Activated T-helper 1 cell treated with anti-CD3 and anti-CD28 coated beads, Interleukin-12 subunit alpha, Interleukin-12 subunit beta, Interleukin-2, Interleukin-4 antibody, amounts not matched to agents 30 ng/mL and 10 ng/mL and 1 ng/mL, durations not matched to agents 14 hours and 24 hours and 36 hours (primary cell): Measurements from ENCODE around the gene LYL1. TPM values are rescaled to one million over a fixed set of nuclear protein-coding genes. Genes with fewer than 3 reads are reported as not detected.
"Not testable (repeated sequence)": the region's sequence is repeated elsewhere in the genome, so short reads cannot be mapped to it uniquely, and the experiment has no call there.

Source experiments
- DNase-seq: peaks from one replicate; pipeline ENCODE4 v3.0.0; 2021; ENCODE audit warnings: low spot score
- H3K27ac Mint-ChIP-seq: one replicate; pipeline ENCODE4 v1.8.0; 2021; ENCODE audit warnings: mild to moderate bottlenecking, mixed read lengths
- H3K27me3 Mint-ChIP-seq: one replicate; pipeline ENCODE4 v1.8.0; 2022; ENCODE audit warnings: mild to moderate bottlenecking, moderate library complexity, mixed read lengths; ENCODE audit not compliant: insufficient read depth
- H3K36me3 Mint-ChIP-seq: one replicate; pipeline ENCODE4 v1.8.0; 2021; ENCODE audit warnings: low read depth, mixed read lengths
- H3K4me1 Mint-ChIP-seq: one replicate; pipeline ENCODE4 v1.8.0; 2021; ENCODE audit warnings: low read depth, mixed read lengths
- H3K4me3 Mint-ChIP-seq: one replicate; pipeline ENCODE4 v1.8.0; 2021; ENCODE audit warnings: mild to moderate bottlenecking, moderate library complexity, mixed read lengths
- H3K9me3 Mint-ChIP-seq: one replicate; pipeline ENCODE4 v1.8.0; 2021; ENCODE audit warnings: mixed read lengths
- intact Hi-C: fragments of 100-400 bp; cut with micrococcal nuclease; formaldehyde crosslinking; loops from one replicate; pipeline ENCODE4 v1.15.1; 2024
- total RNA-seq: library from RNA; stranded (reverse); gene quantifications from 2 replicates; pipeline ENCODE4 v1.2.3, GENCODE V29; 2022

The LYL1 gene
- 2.4 and 2.5 TPM in 2 replicates for total RNA-seq

- DNase-seq, result no peak
- H3K27ac Mint-ChIP-seq, result peak within 1 kb of the TSS; percentile 63
- peaks cover 7% of the 10 kb centered on the region for H3K27me3 Mint-ChIP-seq
- intact Hi-C loops, result no loop called here
- H3K4me3 Mint-ChIP-seq, result peak within 1 kb of the TSS; percentile 67
- peaks cover 17% of the 10 kb centered on the region for H3K4me1 Mint-ChIP-seq
- no peaks in the 10 kb centered on the region for H3K9me3 Mint-ChIP-seq
- H3K36me3 Mint-ChIP-seq, result peaks cover 12% of the 10 kb centered on the region
Observed at GRCh38 chr19:13102666-13103580, at the start of gene LYL1. TSS of gene LYL1 (minus strand) at chr19:13102858. CDS start at chr19:13101171, 1,687 bp downstream.

DNA sequence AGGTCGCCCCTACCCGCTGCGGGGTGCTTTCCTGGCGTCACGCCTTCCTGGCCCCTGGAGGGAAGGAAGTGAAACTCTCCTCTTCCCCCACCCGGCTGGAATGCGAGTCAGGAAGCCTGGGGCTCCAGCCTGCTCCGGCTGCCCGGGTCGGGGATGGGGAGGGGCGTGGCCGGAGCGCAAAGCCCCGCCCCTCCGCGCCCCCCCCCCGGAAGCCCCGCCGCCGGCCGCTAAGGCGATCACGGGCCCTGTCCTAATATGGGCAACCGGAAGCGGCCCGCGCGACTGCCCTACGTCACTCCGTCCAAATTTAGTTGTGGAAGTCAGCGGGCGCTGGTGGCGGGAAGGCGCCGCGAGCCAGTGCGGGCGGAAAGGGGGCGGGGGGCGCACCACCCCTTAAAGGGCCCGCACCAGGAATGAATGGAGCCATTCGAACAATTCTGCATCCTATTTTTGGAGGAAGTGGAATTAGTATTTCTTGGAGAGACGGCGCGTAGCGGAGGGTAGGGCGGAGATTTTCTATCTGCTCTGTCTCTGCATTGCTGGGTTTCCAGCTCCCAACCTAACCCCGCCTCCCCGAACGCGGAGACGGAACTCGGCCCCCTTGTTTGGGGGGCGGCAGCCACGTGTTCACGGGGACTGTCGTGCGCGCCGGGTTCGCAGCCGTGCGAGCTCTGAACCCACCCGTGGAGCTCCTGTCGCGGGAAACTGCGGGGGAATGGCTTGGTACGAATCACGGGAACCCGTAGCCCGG lies 49.1 kb upstream of the LYL1 start:
- Mint-ChIP-seq H3K27me3 (peaks cover 2% of the 10 kb centered on the region), H3K9me3 (no peaks in the 10 kb centered on the region), H3K4me1 (peaks cover 38% of the 10 kb centered on the region), H3K4me3 (peak overlapping the region; percentile 95), H3K27ac (peak overlapping the region; percentile 99), H3K36me3 (peaks cover 24% of the 10 kb centered on the region)
- intact Hi-C loops, result loop anchor here (1.0 to 10.0 kb wide), 8 partner anchors 15 to 1373 kb away; partner anchors contain the start of genes JUNB, RAD23A, RFX1 and TECR
- peak; percentile 96 for DNase-seq

GRCh38 chr19:13150931-13151604 lies 48.4 kb upstream of the LYL1 start:
- intact Hi-C loops, result loop anchor here (1.0 to 10.0 kb wide), 6 partner anchors 19 to 1374 kb away; partner anchors contain the start of genes RAD23A, RFX1 and TECR
- DNase-seq, result no peak
- peaks cover 32% of the 10 kb centered on the region for H3K4me1 Mint-ChIP-seq
- H3K9me3 Mint-ChIP-seq, result no peaks in the 10 kb centered on the region
- peak overlapping the region; percentile 94 for H3K27ac Mint-ChIP-seq
- peak overlapping the region; percentile 95 for H3K4me3 Mint-ChIP-seq
- H3K36me3 Mint-ChIP-seq, result peaks cover 24% of the 10 kb centered on the region
- H3K27me3 Mint-ChIP-seq, result peaks cover 2% of the 10 kb centered on the region

DNA sequence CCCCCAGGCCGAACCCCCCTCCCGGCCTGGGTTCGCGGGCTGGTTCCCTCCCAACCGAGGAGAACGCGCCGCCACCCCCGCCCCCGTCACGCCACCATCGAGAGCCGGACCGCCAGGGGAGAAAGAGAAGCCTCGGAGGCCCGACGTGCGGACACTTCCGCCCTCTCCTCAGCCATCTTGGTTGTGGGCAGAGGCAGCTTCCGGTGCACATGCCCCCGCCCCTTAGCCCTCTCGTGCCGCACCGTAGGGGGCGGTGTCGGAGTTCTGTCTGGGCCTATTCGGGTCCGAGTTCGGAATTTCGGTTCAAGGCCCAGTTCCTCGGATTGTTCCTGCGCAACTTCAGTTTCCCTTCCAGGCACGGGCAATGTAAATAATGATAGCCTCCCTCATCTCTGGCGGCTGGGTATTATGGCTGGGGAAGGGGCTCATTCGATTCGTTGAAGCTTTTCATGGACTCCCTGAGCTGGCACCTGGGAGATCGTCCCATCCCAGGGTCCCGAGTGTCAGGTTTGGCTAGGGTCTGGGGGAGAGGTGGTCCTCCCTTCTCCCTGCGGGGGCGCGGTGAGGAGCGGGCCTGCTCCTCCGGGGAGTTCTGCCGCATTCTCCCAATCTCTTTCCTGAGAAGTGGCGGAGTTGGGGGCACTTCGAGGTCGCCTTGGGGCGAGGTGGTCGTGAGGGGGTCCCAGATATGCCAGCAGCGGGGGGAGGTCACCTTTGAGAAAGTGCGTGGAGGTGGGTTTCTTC lies 47.7 kb upstream of the LYL1 start, which contains the start of the genes IER2 and STX10:
TSS of gene IER2 (plus strand) at position 225 of the 744 bp plus-strand sequence. CDS start 2,776 bp downstream, outside the sequence.
TSS of gene STX10 (minus strand) at position 189 of the 744 bp plus-strand sequence. CDS start 202 bp downstream, outside the sequence.
- peaks cover 24% of the 10 kb centered on the region for H3K36me3 Mint-ChIP-seq
- peak within 1 kb of the TSS; percentile 95 for H3K4me3 Mint-ChIP-seq
- H3K9me3 Mint-ChIP-seq, result no peaks in the 10 kb centered on the region
- H3K27ac Mint-ChIP-seq, result peak within 1 kb of the TSS; percentile 94
- DNase-seq, result peak; percentile 92
- intact Hi-C loops, result loop anchor here (1.0 to 10.0 kb wide), 6 partner anchors 18 to 1374 kb away; partner anchors contain the start of genes RAD23A, RFX1 and TECR
- H3K27me3 Mint-ChIP-seq, result peaks cover 2% of the 10 kb centered on the region
- peaks cover 29% of the 10 kb centered on the region for H3K4me1 Mint-ChIP-seq

DNA sequence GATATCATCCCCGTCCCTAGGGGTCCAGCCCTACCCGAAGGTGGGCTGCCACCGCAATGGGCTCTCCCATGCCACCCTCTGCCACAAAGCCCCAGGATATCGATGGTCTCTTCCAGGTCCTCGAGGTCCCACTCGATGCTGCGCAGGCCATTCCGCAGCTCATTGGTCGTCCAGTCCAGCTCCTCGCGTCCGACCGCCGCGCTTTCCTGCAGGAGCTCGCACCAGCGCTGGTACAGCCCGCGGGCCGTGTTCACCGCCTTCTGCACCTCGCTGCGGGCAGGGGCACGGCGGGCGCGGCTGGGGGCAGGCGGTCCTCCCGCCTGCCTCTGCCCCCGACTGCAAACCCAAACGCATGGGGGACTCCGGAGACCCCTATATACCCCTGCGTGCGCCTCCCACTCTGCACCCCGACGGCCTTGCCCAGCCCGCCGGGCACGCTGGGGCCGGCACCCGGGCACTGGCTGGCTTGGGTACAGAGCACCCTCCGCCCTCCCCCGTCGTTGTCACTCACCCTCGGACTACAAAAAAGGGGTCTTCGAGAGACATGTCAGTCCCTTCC lies 47.0 kb upstream of the LYL1 start:
- intact Hi-C loops, result loop anchor here (1.0 to 10.0 kb wide), 6 partner anchors 17 to 1375 kb away; partner anchors contain the start of genes RAD23A, RFX1 and TECR
- Mint-ChIP-seq H3K4me3 (peak overlapping the region; percentile 95), H3K36me3 (peaks cover 19% of the 10 kb centered on the region), H3K4me1 (peaks cover 29% of the 10 kb centered on the region), H3K27me3 (peaks cover 2% of the 10 kb centered on the region), H3K9me3 (no peaks in the 10 kb centered on the region), H3K27ac (peak overlapping the region; percentile 94)
- peak; percentile 26 for DNase-seq

DNA sequence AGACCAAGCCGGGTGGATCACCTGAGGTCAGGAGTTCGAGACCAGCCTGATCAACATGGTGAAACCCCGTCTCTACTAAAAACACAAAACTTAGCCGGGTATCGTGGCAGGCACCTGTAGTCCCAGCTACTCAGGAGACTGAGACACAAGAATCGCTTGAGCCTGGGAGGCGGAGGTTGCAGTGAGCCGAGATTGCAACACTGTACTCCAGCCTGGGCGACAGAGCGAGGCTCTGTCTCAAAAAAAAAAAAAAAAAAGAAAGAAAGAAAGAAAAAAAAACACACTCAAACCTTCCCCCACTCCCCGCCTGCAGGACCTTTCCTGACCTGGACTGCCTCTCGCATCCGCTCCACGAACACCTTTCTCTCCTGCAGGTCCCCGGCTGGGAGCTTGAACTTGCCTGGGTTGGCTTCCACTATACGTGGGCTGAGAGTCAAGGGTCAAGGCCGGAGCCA lies 46.5 kb upstream of the LYL1 start:
- not testable (repeated sequence) for DNase-seq
- Mint-ChIP-seq H3K27ac (peak overlapping the region; percentile 42), H3K36me3 (peaks cover 14% of the 10 kb centered on the region)

DNA sequence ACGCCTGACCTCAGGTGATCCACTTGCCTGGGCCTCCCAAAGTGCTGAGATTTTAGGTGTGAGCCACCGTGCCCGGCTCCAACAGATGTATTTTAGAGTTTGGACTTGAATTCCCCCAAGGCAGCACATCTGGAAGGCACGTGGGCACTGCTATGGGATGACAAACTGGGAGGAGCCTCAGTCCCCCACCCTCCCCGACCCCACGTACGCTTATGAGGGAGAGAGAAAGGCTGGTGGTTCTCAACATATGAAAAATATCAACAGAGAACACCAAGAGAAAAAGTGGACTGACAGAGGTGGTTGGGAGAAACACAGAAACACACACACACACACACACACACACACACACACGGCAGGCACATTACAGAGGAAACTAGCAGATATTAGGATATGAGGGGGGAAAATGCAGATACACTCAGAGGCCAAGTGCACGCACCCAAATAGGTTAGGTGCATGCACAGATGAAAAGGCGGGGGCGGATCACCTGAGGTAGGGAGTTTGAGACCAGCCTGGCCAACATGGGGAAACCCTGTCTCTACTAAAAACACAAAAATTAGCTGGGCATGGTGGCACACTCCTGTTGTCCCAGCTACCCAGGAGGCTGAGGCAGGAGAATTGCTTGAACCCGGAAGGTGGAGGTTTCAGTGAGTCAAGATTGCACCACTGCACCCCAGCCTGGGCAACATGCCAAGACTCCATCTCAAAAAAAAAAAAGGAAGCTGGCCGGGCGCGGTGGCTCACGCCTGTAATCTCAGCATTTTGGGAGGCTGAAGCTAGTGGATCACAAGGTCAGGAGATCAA lies 44.3 kb upstream of the LYL1 start:
- no peak for DNase-seq
- no peak overlapping the region for H3K27ac Mint-ChIP-seq
- no peaks in the 10 kb centered on the region for H3K27me3 Mint-ChIP-seq
- no peaks in the 10 kb centered on the region for H3K9me3 Mint-ChIP-seq
- peaks cover 29% of the 10 kb centered on the region for H3K4me1 Mint-ChIP-seq
- peak overlapping the region; percentile 39 for H3K4me3 Mint-ChIP-seq
- peaks cover 11% of the 10 kb centered on the region for H3K36me3 Mint-ChIP-seq
- intact Hi-C loops, result no loop called here

More for the DNA sequence above, 46.5 kb upstream of the LYL1 start:
- intact Hi-C loops, H3K9me3 Mint-ChIP-seq, H3K27me3 Mint-ChIP-seq: not testable (repeated sequence)
- peak overlapping the region; percentile 95 for H3K4me3 Mint-ChIP-seq
- peaks cover 29% of the 10 kb centered on the region for H3K4me1 Mint-ChIP-seq

GRCh38 chr19:13139633-13140311 lies 37.1 kb upstream of the LYL1 start:
- H3K4me1 Mint-ChIP-seq, result peaks cover under 1% of the 10 kb centered on the region
- no peaks in the 10 kb centered on the region for H3K9me3 Mint-ChIP-seq
- H3K4me3 Mint-ChIP-seq, result no peak overlapping the region
- no peaks in the 10 kb centered on the region for H3K27me3 Mint-ChIP-seq
- H3K27ac Mint-ChIP-seq, result peak overlapping the region; percentile 65
- intact Hi-C loops, result no loop called here
- DNase-seq, result no peak
- H3K36me3 Mint-ChIP-seq, result peaks cover 33% of the 10 kb centered on the region

DNA sequence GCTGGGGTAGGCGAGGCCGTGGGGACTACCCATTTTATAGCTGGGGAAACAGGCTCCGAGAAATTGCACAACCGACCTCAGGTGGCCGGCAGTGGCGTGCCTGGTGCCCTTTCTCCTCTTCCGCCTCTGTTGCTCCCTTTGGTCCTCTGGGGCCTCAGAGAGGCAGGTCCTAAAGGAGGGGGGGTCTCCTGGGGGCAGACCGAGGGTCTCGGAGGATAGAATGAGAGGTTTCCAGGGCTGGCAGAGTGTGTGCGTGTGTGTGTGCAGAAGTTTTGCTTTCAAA lies 36.2 kb upstream of the LYL1 start:
- peaks cover 37% of the 10 kb centered on the region for H3K36me3 Mint-ChIP-seq
- no peak overlapping the region for H3K4me3 Mint-ChIP-seq
- no peaks in the 10 kb centered on the region for H3K9me3 Mint-ChIP-seq
- H3K27ac Mint-ChIP-seq, result no peak overlapping the region
- DNase-seq, result no peak
- intact Hi-C loops, result no loop called here
- H3K27me3 Mint-ChIP-seq, result no peaks in the 10 kb centered on the region
- peaks cover 7% of the 10 kb centered on the region for H3K4me1 Mint-ChIP-seq

DNA sequence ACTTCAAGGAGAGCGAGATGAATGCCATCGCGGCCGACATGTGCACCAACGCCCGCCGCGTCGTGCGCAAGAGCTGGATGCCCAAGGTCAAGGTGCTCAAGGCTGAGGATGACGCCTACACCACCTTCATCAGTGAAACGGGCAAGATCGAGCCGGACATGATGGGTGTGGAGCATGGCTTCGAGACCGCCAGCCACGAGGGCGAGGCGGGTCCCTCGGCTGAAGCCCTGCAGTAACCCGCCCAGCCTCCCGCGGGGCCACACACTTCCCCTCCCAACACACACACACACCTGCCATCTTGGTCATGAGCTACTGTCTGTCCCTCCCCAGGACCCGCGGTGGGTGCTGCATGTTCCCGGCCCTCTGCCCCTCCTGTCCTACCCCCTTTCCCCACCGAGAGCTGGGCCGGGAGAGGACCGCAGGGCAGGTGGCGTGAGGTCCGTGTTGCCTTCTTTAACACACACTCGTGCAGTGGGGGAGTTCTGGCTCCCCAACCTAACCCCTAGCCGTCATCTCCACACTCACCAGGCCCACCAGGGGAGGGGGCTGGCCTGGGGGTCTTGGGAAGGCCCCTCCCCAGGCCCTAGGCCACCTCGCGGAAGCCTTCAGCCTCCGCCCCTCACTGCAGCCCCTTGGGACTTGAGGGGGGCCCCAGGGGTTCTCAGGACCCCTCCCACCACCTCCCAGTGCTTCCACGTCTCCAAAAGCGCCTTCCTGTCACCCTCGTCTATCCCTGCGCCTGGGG lies 35.7 kb upstream of the LYL1 start:
- Mint-ChIP-seq H3K4me1 (peaks cover 11% of the 10 kb centered on the region), H3K9me3 (no peaks in the 10 kb centered on the region), H3K36me3 (peaks cover 35% of the 10 kb centered on the region), H3K27ac (no peak overlapping the region), H3K4me3 (no peak overlapping the region), H3K27me3 (no peaks in the 10 kb centered on the region)
- intact Hi-C loops, result no loop called here
- DNase-seq, result no peak
